ENCODE data around the gene BTC. TPM values are rescaled to one million over a fixed set of nuclear protein-coding genes. Genes with fewer than 3 reads are reported as not detected.

BTC gene, protein sequence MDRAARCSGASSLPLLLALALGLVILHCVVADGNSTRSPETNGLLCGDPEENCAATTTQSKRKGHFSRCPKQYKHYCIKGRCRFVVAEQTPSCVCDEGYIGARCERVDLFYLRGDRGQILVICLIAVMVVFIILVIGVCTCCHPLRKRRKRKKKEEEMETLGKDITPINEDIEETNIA
- total RNA-seq: 1 to 10 TPM; 3.4 to 6.1 TPM

- no peaks in the 10 kb centered on the region for H3K9me3 ChIP-seq
- TF ChIP-seq, protein P1, sequence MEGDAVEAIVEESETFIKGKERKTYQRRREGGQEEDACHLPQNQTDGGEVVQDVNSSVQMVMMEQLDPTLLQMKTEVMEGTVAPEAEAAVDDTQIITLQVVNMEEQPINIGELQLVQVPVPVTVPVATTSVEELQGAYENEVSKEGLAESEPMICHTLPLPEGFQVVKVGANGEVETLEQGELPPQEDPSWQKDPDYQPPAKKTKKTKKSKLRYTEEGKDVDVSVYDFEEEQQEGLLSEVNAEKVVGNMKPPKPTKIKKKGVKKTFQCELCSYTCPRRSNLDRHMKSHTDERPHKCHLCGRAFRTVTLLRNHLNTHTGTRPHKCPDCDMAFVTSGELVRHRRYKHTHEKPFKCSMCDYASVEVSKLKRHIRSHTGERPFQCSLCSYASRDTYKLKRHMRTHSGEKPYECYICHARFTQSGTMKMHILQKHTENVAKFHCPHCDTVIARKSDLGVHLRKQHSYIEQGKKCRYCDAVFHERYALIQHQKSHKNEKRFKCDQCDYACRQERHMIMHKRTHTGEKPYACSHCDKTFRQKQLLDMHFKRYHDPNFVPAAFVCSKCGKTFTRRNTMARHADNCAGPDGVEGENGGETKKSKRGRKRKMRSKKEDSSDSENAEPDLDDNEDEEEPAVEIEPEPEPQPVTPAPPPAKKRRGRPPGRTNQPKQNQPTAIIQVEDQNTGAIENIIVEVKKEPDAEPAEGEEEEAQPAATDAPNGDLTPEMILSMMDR (IDR thresholded peaks at IDR 0.05): peak; percentile 42
- no peaks in the 10 kb centered on the region for H3K4me1 ChIP-seq
- peak within 1 kb of the TSS; percentile 73 to 89 for H3K9ac ChIP-seq (ENCODE audit: low read depth in 2 of 2, low read length in 2 of 2)
- peak within 1 kb of the TSS; percentile 69 for H3K27ac ChIP-seq
- H3K36me3 ChIP-seq: no peaks in the 10 kb centered on the region
- no peaks in the 10 kb centered on the region for H3K27me3 ChIP-seq
- H3K4me3 ChIP-seq: peak within 1 kb of the TSS; percentile 53
- DNase-seq: peak; percentile 84
- intact Hi-C loops (cut with DNase I): no loop called here
These were observed at the start of gene BTC for GRCh38 chr4:74794382-74795010. BTC (minus strand) TSS chr4:74794523; CDS start chr4:74794325, 198 bp downstream.

DNA sequence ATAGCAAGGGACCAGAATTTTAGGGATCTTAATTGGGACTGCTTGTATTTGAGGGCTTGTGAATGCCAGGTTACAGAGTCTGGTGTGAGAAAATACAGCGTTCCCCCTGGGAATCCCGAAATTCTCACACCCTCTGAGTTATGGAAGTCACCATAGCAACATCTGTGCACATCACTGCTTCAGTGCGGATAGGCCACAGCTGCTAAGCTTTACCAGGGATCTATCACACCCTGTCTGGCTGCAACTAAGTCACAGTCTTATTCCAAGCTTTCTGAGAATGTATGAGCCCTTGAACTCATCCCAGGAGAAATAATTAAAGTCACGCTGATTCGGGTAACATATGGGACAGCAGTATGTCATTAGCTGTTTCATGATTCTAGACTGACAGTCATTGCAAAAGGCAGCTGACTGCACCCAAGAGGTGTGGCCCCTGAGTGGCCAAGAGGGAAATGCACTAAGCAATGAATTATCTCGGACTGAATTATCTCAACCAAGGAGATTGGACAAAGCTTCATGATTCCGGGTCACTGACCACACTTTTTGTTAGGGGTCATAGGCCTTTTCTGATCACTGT, 46.7 kb upstream of the BTC start:
- intact Hi-C loops (cut with DNase I): no loop called here

GRCh38 chr4:74838746-74839370, 44.5 kb upstream of the BTC start:
- Histone ChIP-seq H3K9ac (ENCODE audit: low read depth in 2 of 2, low read length in 2 of 2) (no peak overlapping the region), H3K4me3 (no peak overlapping the region), H3K9me3 (no peaks in the 10 kb centered on the region), H3K4me1 (no peaks in the 10 kb centered on the region), H3K36me3 (no peaks in the 10 kb centered on the region), H3K27me3 (no peaks in the 10 kb centered on the region), H3K27ac (no peak overlapping the region)
- DNase-seq: no peak
- intact Hi-C loops (cut with DNase I): no loop called here
- TF ChIP-seq, protein P1 (IDR thresholded peaks at IDR 0.05): no peak

More for the DNA sequence above, 46.7 kb upstream of the BTC start:
- Histone ChIP-seq H3K9me3 (no peaks in the 10 kb centered on the region), H3K9ac (ENCODE audit: low read depth in 2 of 2, low read length in 2 of 2) (no peak overlapping the region), H3K36me3 (no peaks in the 10 kb centered on the region), H3K4me3 (no peak overlapping the region), H3K27ac (no peak overlapping the region), H3K27me3 (no peaks in the 10 kb centered on the region), H3K4me1 (no peaks in the 10 kb centered on the region)
- TF ChIP-seq, protein P1 (IDR thresholded peaks at IDR 0.05): no peak
- DNase-seq: no peak

GRCh38 chr4:74830928-74831327, 36.6 kb upstream of the BTC start:
- intact Hi-C loops (cut with DNase I): no loop called here
- no peak overlapping the region for H3K9ac ChIP-seq (ENCODE audit: low read depth in 2 of 2, low read length in 2 of 2)
- H3K27me3 ChIP-seq: no peaks in the 10 kb centered on the region
- H3K36me3 ChIP-seq: no peaks in the 10 kb centered on the region
- H3K4me3 ChIP-seq: no peak overlapping the region
- TF ChIP-seq, protein P1 (IDR thresholded peaks at IDR 0.05): no peak
- no peak for DNase-seq
- no peaks in the 10 kb centered on the region for H3K9me3 ChIP-seq
- no peak overlapping the region for H3K27ac ChIP-seq
- H3K4me1 ChIP-seq: no peaks in the 10 kb centered on the region

GRCh38 chr4:74823194-74823593, 28.9 kb upstream of the BTC start:
- no peak overlapping the region for H3K4me3 ChIP-seq
- H3K27me3 ChIP-seq: no peaks in the 10 kb centered on the region
- no peak for DNase-seq
- TF ChIP-seq, protein P1 (IDR thresholded peaks at IDR 0.05): no peak
- no peak overlapping the region for H3K27ac ChIP-seq
- no peak overlapping the region for H3K9ac ChIP-seq (ENCODE audit: low read depth in 2 of 2, low read length in 2 of 2)
- intact Hi-C loops (cut with DNase I): no loop called here
- no peaks in the 10 kb centered on the region for H3K4me1 ChIP-seq
- no peaks in the 10 kb centered on the region for H3K9me3 ChIP-seq
- no peaks in the 10 kb centered on the region for H3K36me3 ChIP-seq

Data from colonic mucosa (tissue), 4 donors.